Astrocyte (in vitro differentiated cells and primary cell): ENCODE measurements around the gene PCSK2. TPM values are rescaled to one million over a fixed set of nuclear protein-coding genes. Genes with fewer than 3 reads are reported as not detected.

ENCODE experiments used
- DNase-seq: peaks from one replicate; pipeline ENCODE4 v3.0.0-alpha.2; 2010; ENCODE audit warnings: low read depth
- FAIRE-seq: peaks from 2 replicates; lab custom pipeline; 2011; peaks lifted over from hg19 to GRCh38; lab: Jason Lieb, UNC
- H2AFZ ChIP-seq: 2 replicates; pipeline ENCODE4 v1.6.0; 2012; ENCODE audit warnings: low read depth, low read length, inconsistent platforms
- H3K27ac ChIP-seq: 2 replicates; pipeline ENCODE4 v1.5.1; 2011; ENCODE audit warnings: low read depth, low read length, inconsistent platforms
- H3K27me3 ChIP-seq: 2 replicates; pipeline ENCODE4 v1.6.0; 2011; ENCODE audit warnings: low read length, inconsistent platforms; ENCODE audit not compliant: insufficient read depth
- H3K36me3 ChIP-seq: 2 replicates; pipeline ENCODE4 v1.5.1; 2011; ENCODE audit warnings: low read length, inconsistent platforms; ENCODE audit not compliant: insufficient read depth
- H3K4me1 ChIP-seq: 2 replicates; pipeline ENCODE4 v1.5.1; 2011; ENCODE audit warnings: low read length, inconsistent platforms; ENCODE audit not compliant: insufficient read depth
- H3K4me2 ChIP-seq: 2 replicates; pipeline ENCODE4 v1.6.0; 2012; ENCODE audit warnings: low read length, inconsistent platforms
- H3K4me3 ChIP-seq: 2 replicates; pipeline ENCODE4 v1.5.1; 2011; ENCODE audit warnings: low read depth, mild to moderate bottlenecking, low read length, inconsistent platforms; ENCODE audit not compliant: insufficient read depth
- H3K79me2 ChIP-seq: 2 replicates; pipeline ENCODE4 v1.6.0; 2012; ENCODE audit warnings: mild to moderate bottlenecking, low read length, inconsistent platforms; ENCODE audit not compliant: insufficient read depth
- H3K9ac ChIP-seq: 2 replicates; pipeline ENCODE4 v1.6.0; 2012; ENCODE audit warnings: mild to moderate bottlenecking, low read length, inconsistent platforms
- H3K9me3 ChIP-seq: 2 replicates; pipeline ENCODE4 v1.5.1; 2012; ENCODE audit warnings: low read depth, mild to moderate bottlenecking, low read length, inconsistent platforms; ENCODE audit not compliant: insufficient read depth
- H4K20me1 ChIP-seq: 2 replicates; pipeline ENCODE4 v1.6.0; 2012; ENCODE audit warnings: low read length, inconsistent platforms; ENCODE audit not compliant: insufficient read depth
- H3K27ac Mint-ChIP-seq: one replicate; pipeline ENCODE4 v1.8.0; 2021; ENCODE audit warnings: mild to moderate bottlenecking, mixed read lengths; ENCODE audit not compliant: unreplicated experiment
- H3K27me3 Mint-ChIP-seq: one replicate; pipeline ENCODE4 v1.8.0; 2021; ENCODE audit warnings: low read depth, mixed read lengths; ENCODE audit not compliant: unreplicated experiment
- H3K36me3 Mint-ChIP-seq: one replicate; pipeline ENCODE4 v1.8.0; 2021; ENCODE audit warnings: low read depth, mixed read lengths; ENCODE audit not compliant: unreplicated experiment
- H3K4me1 Mint-ChIP-seq: one replicate; pipeline ENCODE4 v1.8.0; 2021; ENCODE audit warnings: low read depth, mixed read lengths; ENCODE audit not compliant: unreplicated experiment
- H3K4me3 Mint-ChIP-seq: one replicate; pipeline ENCODE4 v1.8.0; 2021; ENCODE audit warnings: mild to moderate bottlenecking, moderate library complexity, mixed read lengths; ENCODE audit not compliant: unreplicated experiment
- H3K9me3 Mint-ChIP-seq: one replicate; pipeline ENCODE4 v1.8.0; 2021; ENCODE audit warnings: mild to moderate bottlenecking, mixed read lengths; ENCODE audit not compliant: unreplicated experiment
- CTCF ChIP-seq: IDR thresholded peaks from 2 replicates; pipeline ENCODE4 v1.5.1; 2011; ENCODE audit warnings: low read depth, mild to moderate bottlenecking, inconsistent platforms, low read length, moderate library complexity; ENCODE audit not compliant: insufficient read depth
- EZH2 ChIP-seq: IDR thresholded peaks from 2 replicates; pipeline ENCODE4 v1.6.1; 2012; ENCODE audit warnings: mild to moderate bottlenecking, low read length, inconsistent platforms; ENCODE audit not compliant: insufficient read depth
- total RNA-seq: library from RNA; stranded (reverse); gene quantifications from 2 replicates; pipeline ENCODE4 v1.2.1, GENCODE V29; 2021

PCSK2 gene
- total RNA-seq, 1 donor from 2014 or later = not detected

DNA sequence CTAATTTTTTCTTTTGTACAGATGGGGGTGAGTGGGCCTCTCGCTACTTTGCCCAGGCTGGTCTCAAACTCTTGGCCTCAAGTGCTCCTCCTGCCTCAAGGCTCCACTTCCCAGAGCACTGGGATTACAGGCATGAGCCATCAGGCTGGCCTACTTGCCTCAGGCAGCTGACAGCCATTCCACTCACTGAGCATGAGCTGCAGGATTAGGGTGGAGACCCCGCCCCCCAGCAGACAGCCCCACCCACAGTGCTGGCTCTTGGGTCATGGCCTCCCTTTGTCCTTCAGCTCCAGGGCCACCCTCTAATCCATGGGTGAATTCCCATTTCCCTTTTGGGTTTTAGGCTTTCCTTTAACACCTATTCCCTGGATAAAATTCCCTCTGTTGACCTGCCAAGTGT is 222.2 kb downstream of the PCSK2 start:
- no peak for FAIRE-seq
- Mint-ChIP-seq H3K9me3 (no peaks in the 10 kb centered on the region), H3K27ac (no peak overlapping the region), H3K4me3 (no peak overlapping the region), H3K27me3 (peaks cover 8% of the 10 kb centered on the region), H3K36me3 (no peaks in the 10 kb centered on the region), H3K4me1 (no peaks in the 10 kb centered on the region)
- Histone ChIP-seq H3K27me3 (peaks cover 5% of the 10 kb centered on the region), H3K36me3 (no peaks in the 10 kb centered on the region), H4K20me1 (no peaks in the 10 kb centered on the region), H3K9me3 (no peaks in the 10 kb centered on the region), H3K79me2 (no peaks in the 10 kb centered on the region), H3K4me1 (no peaks in the 10 kb centered on the region), H3K9ac (no peak overlapping the region), H3K4me3 (no peak overlapping the region), H3K27ac (no peak overlapping the region), H3K4me2 (no peak overlapping the region), H2AFZ (no peak overlapping the region)
- no peak for DNase-seq
- TF ChIP-seq EZH2 = no peak
- no peak for TF ChIP-seq CTCF

DNA sequence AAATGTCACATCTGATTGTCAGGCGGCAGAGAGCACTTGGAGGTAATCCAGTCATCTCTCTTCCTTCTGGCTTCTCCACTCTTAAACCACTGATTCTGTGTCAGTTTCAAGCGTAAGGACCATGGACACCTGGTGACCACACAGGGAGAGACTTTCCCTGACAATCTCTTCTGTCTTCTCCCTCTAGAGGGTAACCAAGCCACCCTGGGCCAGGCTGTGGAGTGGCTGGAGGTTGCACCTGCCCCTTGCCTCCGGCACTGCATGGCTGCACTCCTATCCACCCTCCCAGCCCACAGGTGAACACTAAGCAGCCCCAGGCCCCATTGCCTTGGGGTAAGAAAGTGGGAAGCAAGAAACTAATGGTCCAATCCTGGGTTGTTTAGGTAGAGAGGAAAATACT is 225.6 kb downstream of the PCSK2 start:
- no peaks in the 10 kb centered on the region for H4K20me1 ChIP-seq
- no peak overlapping the region for H3K9ac ChIP-seq
- no peak for TF ChIP-seq CTCF
- TF ChIP-seq EZH2 = no peak
- Mint-ChIP-seq H3K27ac (no peak overlapping the region), H3K4me1 (no peaks in the 10 kb centered on the region), H3K27me3 (peaks cover 6% of the 10 kb centered on the region), H3K36me3 (no peaks in the 10 kb centered on the region), H3K4me3 (no peak overlapping the region), H3K9me3 (no peaks in the 10 kb centered on the region)
- no peaks in the 10 kb centered on the region for H3K9me3 ChIP-seq
- H3K4me3 ChIP-seq = no peak overlapping the region
- FAIRE-seq = no peak
- H3K27me3 ChIP-seq = no peaks in the 10 kb centered on the region
- H3K4me2 ChIP-seq = no peak overlapping the region
- H3K27ac ChIP-seq = no peak overlapping the region
- H3K79me2 ChIP-seq = no peaks in the 10 kb centered on the region
- H3K4me1 ChIP-seq = no peaks in the 10 kb centered on the region
- no peak for DNase-seq
- H3K36me3 ChIP-seq = no peaks in the 10 kb centered on the region
- H2AFZ ChIP-seq = no peak overlapping the region

DNA sequence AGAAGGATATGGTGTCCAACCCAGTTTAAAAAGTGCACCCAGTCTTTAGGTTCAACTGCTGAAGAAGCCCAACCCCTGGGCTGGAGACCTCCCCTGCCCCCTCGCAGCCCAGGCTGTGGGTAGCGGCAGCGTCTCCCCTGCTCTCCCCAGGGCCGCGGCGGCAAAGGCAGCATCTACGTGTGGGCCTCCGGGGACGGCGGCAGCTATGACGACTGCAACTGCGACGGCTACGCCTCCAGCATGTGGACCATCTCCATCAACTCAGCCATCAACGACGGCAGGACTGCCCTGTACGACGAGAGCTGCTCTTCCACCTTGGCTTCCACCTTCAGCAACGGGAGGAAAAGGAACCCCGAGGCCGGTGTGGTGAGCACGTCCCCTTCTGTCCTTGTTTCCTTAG is 226.8 kb downstream of the PCSK2 start:
- no peak overlapping the region for H3K27ac Mint-ChIP-seq
- no peak for DNase-seq
- peaks cover 3% of the 10 kb centered on the region for H3K9me3 Mint-ChIP-seq
- TF ChIP-seq CTCF (no peak), EZH2 (no peak)
- Histone ChIP-seq H3K9ac (no peak overlapping the region), H3K9me3 (no peaks in the 10 kb centered on the region), H3K36me3 (no peaks in the 10 kb centered on the region), H3K27ac (no peak overlapping the region), H3K27me3 (no peaks in the 10 kb centered on the region), H3K79me2 (no peaks in the 10 kb centered on the region), H3K4me1 (no peaks in the 10 kb centered on the region), H2AFZ (no peak overlapping the region), H3K4me3 (no peak overlapping the region), H3K4me2 (no peak overlapping the region), H4K20me1 (no peaks in the 10 kb centered on the region)
- no peaks in the 10 kb centered on the region for H3K36me3 Mint-ChIP-seq
- H3K27me3 Mint-ChIP-seq = peaks cover 6% of the 10 kb centered on the region
- H3K4me3 Mint-ChIP-seq = no peak overlapping the region
- no peak for FAIRE-seq
- H3K4me1 Mint-ChIP-seq = peaks cover 6% of the 10 kb centered on the region
